ENCODE results near the gene TBPL1.

GRCh38 chr6:133966654-133967329 lies 13.8 kb downstream of the TBPL1 start:
- TF ChIP-seq POLR2A (IDR thresholded peaks at IDR 0.05) (no peak), CTCF (IDR thresholded peaks at IDR 0.05) (no peak)
